ENCODE measurements around the gene PAM. TPM values are rescaled to one million over a fixed set of nuclear protein-coding genes. Genes with fewer than 3 reads are reported as not detected.

The PAM gene
- total RNA-seq, 1 experiment from 2014 or later: 131 TPM

- ChIA-PET CTCF (no interaction called here), POLR2A (no interaction called here)
- no peak for DNase-seq (ENCODE audit: low read depth, low spot score)
- peaks cover 23% of the 10 kb centered on the region for H3K4me1 ChIP-seq (ENCODE audit: control insufficient read depth, insufficient read depth, low read length)
- TF ChIP-seq SIN3A (IDR thresholded peaks at IDR 0.05; ENCODE audit: borderline replicate concordance, insufficient read depth, low read depth, low read length): no peak
- TF ChIP-seq REST (IDR thresholded peaks at IDR 0.05; ENCODE audit: insufficient read depth in 1 of 2, low read depth in 2 of 2, low read length in 1 of 2): no peak
- no peak for TF ChIP-seq POLR2AphosphoS5 (IDR thresholded peaks at IDR 0.05; ENCODE audit: low read depth, low read length)
- TF ChIP-seq TCF7L2 (IDR thresholded peaks at IDR 0.05; ENCODE audit: low read depth, low read length): no peak
- no peak for TF ChIP-seq CTCF (IDR thresholded peaks at IDR 0.05)
- no peak overlapping the region for H3K27ac ChIP-seq (ENCODE audit: low read length)
- peaks cover 5% of the 10 kb centered on the region; the same call in 1 of the 2 replicates for H3K36me3 ChIP-seq (ENCODE audit: control insufficient read depth, insufficient read depth, low read length)
- ATAC-seq: no peak
- no peaks in the 10 kb centered on the region for H3K9me3 ChIP-seq (ENCODE audit: control insufficient read depth, insufficient read depth, low read depth, low read length)
- in situ Hi-C loops (cut with HindIII; ENCODE audit: low pct_unique_long_range_greater_than_20kb, low sequenced_read_pairs) (no loop called here), intact Hi-C loops (cut with micrococcal nuclease; ENCODE audit: unreplicated experiment) (no loop called here)
- BruUV-seq (replicated peaks): no TSS peak
- no peak overlapping the region for H3K4me3 ChIP-seq (ENCODE audit: low read depth in 2 of 2, low read length in 2 of 2)
- H3K27me3 ChIP-seq (ENCODE audit: control insufficient read depth, insufficient read depth, low read length): no peaks in the 10 kb centered on the region
Measured at GRCh38 chr5:102863058-102863457, 108.0 kb downstream of the PAM start.

- ChIA-PET CTCF (no interaction called here), POLR2A (no interaction called here)
- BruUV-seq (replicated peaks): no TSS peak
- intact Hi-C loops (cut with micrococcal nuclease; ENCODE audit: unreplicated experiment): no loop called here
- Histone ChIP-seq H3K36me3 (ENCODE audit: control insufficient read depth, insufficient read depth, low read length) (peaks cover 5% of the 10 kb centered on the region; the same call in 1 of the 2 replicates), H3K9me3 (ENCODE audit: control insufficient read depth, insufficient read depth, low read depth, low read length) (no peaks in the 10 kb centered on the region), H3K27ac (ENCODE audit: low read length) (no peak overlapping the region), H3K27me3 (ENCODE audit: control insufficient read depth, insufficient read depth, low read length) (no peaks in the 10 kb centered on the region), H3K4me3 (ENCODE audit: low read depth in 2 of 2, low read length in 2 of 2) (no peak overlapping the region), H3K4me1 (ENCODE audit: control insufficient read depth, insufficient read depth, low read length) (peaks cover 24% of the 10 kb centered on the region)
- no peak for TF ChIP-seq CTCF (IDR thresholded peaks at IDR 0.05)
- TF ChIP-seq REST (IDR thresholded peaks at IDR 0.05; ENCODE audit: insufficient read depth in 1 of 2, low read depth in 2 of 2, low read length in 1 of 2): no peak
- TF ChIP-seq TCF7L2 (IDR thresholded peaks at IDR 0.05; ENCODE audit: low read depth, low read length): no peak
- no peak for TF ChIP-seq SIN3A (IDR thresholded peaks at IDR 0.05; ENCODE audit: borderline replicate concordance, insufficient read depth, low read depth, low read length)
- no peak for TF ChIP-seq POLR2AphosphoS5 (IDR thresholded peaks at IDR 0.05; ENCODE audit: low read depth, low read length)
- no peak for DNase-seq (ENCODE audit: low read depth, low spot score)
- in situ Hi-C loops (cut with HindIII; ENCODE audit: low pct_unique_long_range_greater_than_20kb, low sequenced_read_pairs): no loop called here
- no peak for ATAC-seq
Measured at GRCh38 chr5:102863764-102864560, 108.9 kb downstream of the PAM start.

Data from Panc1 (cell line).